Panc1 (cell line): ENCODE data around the gene RNF167.

Experiments
- CTCF ChIP-seq: fragments of 450-650 bp; IDR thresholded peaks from 2 replicates; pipeline ENCODE4 v1.5.1; 2017; ENCODE audit warnings: mild to moderate bottlenecking
- REST ChIP-seq, 2 experiments: IDR thresholded peaks; 2 replicates each; pipeline ENCODE4 v1.6.1; 2011 to 2012; ENCODE audit warnings: low read depth in 2 of 2, control low read depth in 1 of 2, low read length in 1 of 2, mild to moderate bottlenecking in 1 of 2, moderate library complexity in 1 of 2; ENCODE audit not compliant: insufficient read depth in 1 of 2

- TF ChIP-seq CTCF (no peak), REST (IDR thresholded peaks at IDR 0.05; ENCODE audit: insufficient read depth in 1 of 2, low read depth in 2 of 2, low read length in 1 of 2) (no peak)
These were observed 3.6 kb upstream of the RNF167 start for GRCh38 chr17:4936436-4936835.
